Measurements from ENCODE around the gene BLID. TPM values are rescaled to one million over a fixed set of nuclear protein-coding genes. Genes with fewer than 3 reads are reported as not detected.

Gene BLID
- polyA plus RNA-seq, 1 donor from 2014 or later: not detected

DNA sequence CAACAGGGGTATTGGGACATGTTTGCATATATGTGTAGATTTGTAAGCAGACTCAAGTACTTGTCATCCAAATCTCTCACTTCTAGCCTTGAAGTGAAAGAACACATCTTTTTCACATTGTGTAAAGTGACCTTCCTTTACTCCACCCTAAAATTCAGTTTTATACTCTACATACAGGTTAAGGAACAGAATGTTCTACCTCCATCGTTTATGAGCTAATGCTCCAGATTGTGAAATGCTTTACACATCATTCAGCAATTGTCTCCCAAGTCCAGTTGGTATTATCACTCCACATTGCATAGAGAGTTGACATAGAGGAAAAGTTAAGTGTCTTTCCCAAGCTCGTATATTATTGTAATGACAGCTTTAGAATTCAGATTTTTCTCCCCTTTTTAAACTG lies 46.1 kb upstream of the BLID start:
- H3K9me2 ChIP-seq (ENCODE audit: insufficient read depth, low read length): no peaks in the 10 kb centered on the region
- no peaks in the 10 kb centered on the region for H3K27me3 ChIP-seq (ENCODE audit: insufficient read depth, low read depth, low read length)
- no peak overlapping the region for H3K27ac ChIP-seq (ENCODE audit: low read length)
- H3K79me2 ChIP-seq (replicated peaks; ENCODE audit: insufficient read depth, low read length): no peaks in the 10 kb centered on the region
- H3K9ac ChIP-seq (ENCODE audit: low read length): no peak overlapping the region
- H2AFZ ChIP-seq (ENCODE audit: low read depth, low read length): no peak overlapping the region
- H4K20me1 ChIP-seq (ENCODE audit: insufficient read depth): no peaks in the 10 kb centered on the region
- H3K36me3 ChIP-seq (ENCODE audit: insufficient read depth, low read length): no peaks in the 10 kb centered on the region
- no peak overlapping the region for H3K4me3 ChIP-seq (ENCODE audit: low read length)
- no peak for TF ChIP-seq TAF1 (IDR thresholded peaks at IDR 0.05; ENCODE audit: low read depth)
- no peak for TF ChIP-seq MXI1 (conservative IDR thresholded peaks at IDR 0.05; ENCODE audit: poor library complexity, severe bottlenecking)
- no peak for TF ChIP-seq EZH2 (IDR thresholded peaks at IDR 0.05; ENCODE audit: borderline replicate concordance, insufficient read depth, low read length, poor library complexity, severe bottlenecking)
- no peak for TF ChIP-seq POLR2AphosphoS5 (IDR thresholded peaks at IDR 0.05)
- TF ChIP-seq, protein P1, sequence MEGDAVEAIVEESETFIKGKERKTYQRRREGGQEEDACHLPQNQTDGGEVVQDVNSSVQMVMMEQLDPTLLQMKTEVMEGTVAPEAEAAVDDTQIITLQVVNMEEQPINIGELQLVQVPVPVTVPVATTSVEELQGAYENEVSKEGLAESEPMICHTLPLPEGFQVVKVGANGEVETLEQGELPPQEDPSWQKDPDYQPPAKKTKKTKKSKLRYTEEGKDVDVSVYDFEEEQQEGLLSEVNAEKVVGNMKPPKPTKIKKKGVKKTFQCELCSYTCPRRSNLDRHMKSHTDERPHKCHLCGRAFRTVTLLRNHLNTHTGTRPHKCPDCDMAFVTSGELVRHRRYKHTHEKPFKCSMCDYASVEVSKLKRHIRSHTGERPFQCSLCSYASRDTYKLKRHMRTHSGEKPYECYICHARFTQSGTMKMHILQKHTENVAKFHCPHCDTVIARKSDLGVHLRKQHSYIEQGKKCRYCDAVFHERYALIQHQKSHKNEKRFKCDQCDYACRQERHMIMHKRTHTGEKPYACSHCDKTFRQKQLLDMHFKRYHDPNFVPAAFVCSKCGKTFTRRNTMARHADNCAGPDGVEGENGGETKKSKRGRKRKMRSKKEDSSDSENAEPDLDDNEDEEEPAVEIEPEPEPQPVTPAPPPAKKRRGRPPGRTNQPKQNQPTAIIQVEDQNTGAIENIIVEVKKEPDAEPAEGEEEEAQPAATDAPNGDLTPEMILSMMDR (IDR thresholded peaks at IDR 0.05; ENCODE audit: poor library complexity, severe bottlenecking): no peak
- no peak for TF ChIP-seq RAD21 (conservative IDR thresholded peaks at IDR 0.05)
- TF ChIP-seq EP300 (conservative IDR thresholded peaks at IDR 0.05; ENCODE audit: poor library complexity, severe bottlenecking): no peak
- TF ChIP-seq SMC3 (conservative IDR thresholded peaks at IDR 0.05; ENCODE audit: poor library complexity): no peak
- TF ChIP-seq, protein P2, sequence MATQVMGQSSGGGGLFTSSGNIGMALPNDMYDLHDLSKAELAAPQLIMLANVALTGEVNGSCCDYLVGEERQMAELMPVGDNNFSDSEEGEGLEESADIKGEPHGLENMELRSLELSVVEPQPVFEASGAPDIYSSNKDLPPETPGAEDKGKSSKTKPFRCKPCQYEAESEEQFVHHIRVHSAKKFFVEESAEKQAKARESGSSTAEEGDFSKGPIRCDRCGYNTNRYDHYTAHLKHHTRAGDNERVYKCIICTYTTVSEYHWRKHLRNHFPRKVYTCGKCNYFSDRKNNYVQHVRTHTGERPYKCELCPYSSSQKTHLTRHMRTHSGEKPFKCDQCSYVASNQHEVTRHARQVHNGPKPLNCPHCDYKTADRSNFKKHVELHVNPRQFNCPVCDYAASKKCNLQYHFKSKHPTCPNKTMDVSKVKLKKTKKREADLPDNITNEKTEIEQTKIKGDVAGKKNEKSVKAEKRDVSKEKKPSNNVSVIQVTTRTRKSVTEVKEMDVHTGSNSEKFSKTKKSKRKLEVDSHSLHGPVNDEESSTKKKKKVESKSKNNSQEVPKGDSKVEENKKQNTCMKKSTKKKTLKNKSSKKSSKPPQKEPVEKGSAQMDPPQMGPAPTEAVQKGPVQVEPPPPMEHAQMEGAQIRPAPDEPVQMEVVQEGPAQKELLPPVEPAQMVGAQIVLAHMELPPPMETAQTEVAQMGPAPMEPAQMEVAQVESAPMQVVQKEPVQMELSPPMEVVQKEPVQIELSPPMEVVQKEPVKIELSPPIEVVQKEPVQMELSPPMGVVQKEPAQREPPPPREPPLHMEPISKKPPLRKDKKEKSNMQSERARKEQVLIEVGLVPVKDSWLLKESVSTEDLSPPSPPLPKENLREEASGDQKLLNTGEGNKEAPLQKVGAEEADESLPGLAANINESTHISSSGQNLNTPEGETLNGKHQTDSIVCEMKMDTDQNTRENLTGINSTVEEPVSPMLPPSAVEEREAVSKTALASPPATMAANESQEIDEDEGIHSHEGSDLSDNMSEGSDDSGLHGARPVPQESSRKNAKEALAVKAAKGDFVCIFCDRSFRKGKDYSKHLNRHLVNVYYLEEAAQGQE (IDR thresholded peaks at IDR 0.05; ENCODE audit: borderline replicate concordance): no peak
- H3K9me3 ChIP-seq (ENCODE audit: low read length): no peaks in the 10 kb centered on the region
- H3F3A ChIP-seq (ENCODE audit: insufficient read depth, low read length, poor library complexity, severe bottlenecking): no peaks in the 10 kb centered on the region
- H3K4me2 ChIP-seq (ENCODE audit: low read length): no peak overlapping the region

DNA sequence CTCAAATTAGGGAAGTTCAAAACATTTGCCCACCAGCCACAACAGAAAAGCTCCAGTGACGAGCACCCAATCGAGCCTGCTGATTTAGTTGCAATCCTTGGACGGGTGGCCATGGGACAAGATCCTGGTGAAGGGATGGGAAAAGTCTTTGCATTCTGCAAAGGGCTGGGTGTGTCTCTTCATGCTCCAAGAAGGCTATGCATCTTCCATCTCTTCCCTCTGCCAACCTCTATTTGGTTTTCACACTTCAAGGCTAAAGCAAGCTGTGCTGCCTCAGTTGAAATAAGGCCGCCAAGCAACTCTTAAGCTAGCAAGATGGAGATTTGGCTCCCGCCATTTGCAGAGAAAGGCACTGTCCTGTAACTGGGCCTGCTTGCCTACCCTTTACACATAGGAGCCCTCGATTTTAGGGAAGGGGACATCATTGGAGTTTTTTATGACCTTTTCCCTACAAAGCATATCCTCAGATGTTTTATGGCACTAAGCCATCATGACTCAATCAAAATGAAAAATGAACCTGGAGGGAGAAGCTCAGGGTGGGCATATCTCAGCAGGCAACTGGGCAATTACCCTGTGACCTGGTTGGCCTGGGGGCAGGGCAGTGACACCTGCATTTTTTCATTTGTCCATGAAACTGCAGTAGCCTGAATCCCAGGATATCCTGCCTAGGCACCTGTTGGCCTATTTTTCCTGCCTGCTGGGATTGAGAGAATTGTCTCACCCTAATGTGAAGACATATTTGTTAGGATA lies 45.0 kb upstream of the BLID start:
- no peak overlapping the region for H2AFZ ChIP-seq (ENCODE audit: low read depth, low read length)
- no peaks in the 10 kb centered on the region for H3K79me2 ChIP-seq (replicated peaks; ENCODE audit: insufficient read depth, low read length)
- TF ChIP-seq MXI1 (conservative IDR thresholded peaks at IDR 0.05; ENCODE audit: poor library complexity, severe bottlenecking) (no peak), TAF1 (IDR thresholded peaks at IDR 0.05; ENCODE audit: low read depth) (no peak), EP300 (conservative IDR thresholded peaks at IDR 0.05; ENCODE audit: poor library complexity, severe bottlenecking) (no peak), POLR2AphosphoS5 (IDR thresholded peaks at IDR 0.05) (no peak)
- TF ChIP-seq, protein P2 (IDR thresholded peaks at IDR 0.05; ENCODE audit: borderline replicate concordance): no peak
- no peaks in the 10 kb centered on the region for H3K36me3 ChIP-seq (ENCODE audit: insufficient read depth, low read length)
- H3K4me3 ChIP-seq (ENCODE audit: low read length): no peak overlapping the region
- H3F3A ChIP-seq (ENCODE audit: insufficient read depth, low read length, poor library complexity, severe bottlenecking): no peaks in the 10 kb centered on the region
- H4K20me1 ChIP-seq (ENCODE audit: insufficient read depth): no peaks in the 10 kb centered on the region
- H3K4me2 ChIP-seq (ENCODE audit: low read length): no peak overlapping the region
- no peaks in the 10 kb centered on the region for H3K9me2 ChIP-seq (ENCODE audit: insufficient read depth, low read length)
- H3K27ac ChIP-seq (ENCODE audit: low read length): no peak overlapping the region
- H3K27me3 ChIP-seq (ENCODE audit: insufficient read depth, low read depth, low read length): no peaks in the 10 kb centered on the region
- H3K9me3 ChIP-seq (ENCODE audit: low read length): no peaks in the 10 kb centered on the region
- H3K9ac ChIP-seq (ENCODE audit: low read length): no peak overlapping the region

Data from neural cell (in vitro differentiated cells).